NCI-H2171 treated with DMSO at 0.1 percent for 48 hours (cell line): ENCODE results near the gene SPHK1.

Source experiments
- DNase-seq: peaks from one replicate; lab custom pipeline; 2025; lab: John Stamatoyannopoulos, UW

The SPHK1 gene

DNA sequence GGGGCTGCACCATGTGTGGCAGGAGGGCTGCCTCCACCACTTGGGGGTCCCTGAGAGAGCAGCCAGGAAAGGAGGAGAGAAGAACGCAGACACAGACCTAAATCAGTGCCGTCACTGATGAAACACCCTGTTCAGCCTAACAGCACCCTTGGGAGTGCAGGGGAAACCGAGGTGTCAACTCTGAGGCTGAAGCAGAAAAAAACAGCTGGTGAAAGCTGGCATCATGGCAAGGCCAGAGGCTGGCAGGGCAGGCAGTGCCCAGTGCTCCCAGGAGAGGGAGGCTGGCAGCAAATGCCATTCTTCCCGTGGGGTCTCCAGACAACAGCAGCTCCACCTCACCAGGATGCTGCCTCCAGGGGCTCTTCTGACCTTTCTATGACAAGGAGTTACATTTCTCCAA is 23.1 kb downstream of the SPHK1 start:
- DNase-seq: no peak

DNA sequence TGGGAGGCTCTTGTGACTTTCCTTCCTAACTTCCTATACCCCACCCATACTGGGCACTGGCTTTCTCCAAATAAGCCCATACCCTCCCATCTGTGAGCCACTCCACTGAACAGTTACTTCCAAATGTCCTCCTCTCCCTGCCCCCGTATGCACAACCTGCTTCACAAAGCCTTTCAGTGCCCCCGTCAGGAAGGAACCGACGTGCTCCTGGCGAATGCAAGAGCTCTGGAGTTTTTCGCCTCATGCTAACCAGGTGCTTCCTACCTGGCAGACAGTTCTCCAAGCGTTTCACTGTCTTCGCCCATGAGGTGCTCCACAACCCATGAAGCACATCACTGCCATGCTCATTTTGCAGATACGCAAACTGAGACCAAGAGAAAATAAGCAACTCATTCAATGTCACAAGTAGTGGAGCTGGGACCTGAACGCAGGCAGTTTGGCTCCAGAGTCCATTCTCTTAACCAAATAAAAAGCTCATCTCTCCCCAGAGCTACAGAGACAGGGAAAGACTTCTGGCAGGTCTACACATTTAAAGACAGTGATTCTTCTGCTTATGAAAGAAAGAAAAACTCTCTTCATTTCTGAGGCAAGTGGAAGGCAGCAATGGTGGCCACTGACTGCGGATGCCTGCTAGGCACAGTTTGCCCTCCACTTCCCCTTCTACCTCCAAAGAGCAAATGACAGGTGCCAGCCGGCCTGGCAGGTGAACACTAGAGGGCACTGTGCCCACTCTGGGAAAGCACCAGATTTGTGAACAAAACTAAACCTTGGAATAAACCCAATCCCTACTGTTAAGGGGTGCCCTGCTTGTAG is 23.8 kb downstream of the SPHK1 start:
- DNase-seq: peak; percentile 69

DNA sequence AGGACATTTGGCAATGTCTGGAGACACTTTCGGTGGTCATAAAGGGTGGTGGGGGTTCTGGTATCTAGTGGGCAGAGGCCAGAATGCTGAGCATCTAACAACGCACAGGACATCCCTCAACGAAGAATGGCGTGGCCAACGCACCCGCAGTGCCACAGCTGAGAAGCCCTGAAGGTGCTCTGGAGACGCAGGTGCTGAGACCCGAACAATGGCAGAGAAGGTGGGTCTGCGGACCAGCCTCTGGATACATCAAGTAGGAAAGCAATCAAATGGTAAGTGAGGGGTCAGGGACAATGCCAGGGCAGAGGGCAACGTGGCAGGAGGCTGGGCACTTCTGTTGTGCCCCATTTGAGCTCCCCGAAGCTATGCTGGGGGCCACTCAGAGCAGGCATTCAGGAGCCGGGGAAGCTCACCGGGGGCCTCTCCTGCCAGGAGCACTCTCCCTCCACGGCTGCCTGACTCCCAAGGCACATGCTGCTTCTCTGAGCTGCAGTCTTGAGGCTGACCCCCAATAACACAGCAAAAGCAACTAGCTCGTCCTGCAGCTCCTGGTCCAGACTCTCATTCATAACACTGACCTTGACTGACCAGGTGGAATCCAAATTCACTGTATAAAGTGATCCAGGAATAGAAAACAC is 26.0 kb downstream of the SPHK1 start:
- no peak for DNase-seq

- no peak for DNase-seq
These were observed 26.8 kb downstream of the SPHK1 start for GRCh38 chr17:76411247-76411646.

- DNase-seq: peak; percentile 89
These were observed 30.2 kb downstream of the SPHK1 start for GRCh38 chr17:76414334-76415295.

DNA sequence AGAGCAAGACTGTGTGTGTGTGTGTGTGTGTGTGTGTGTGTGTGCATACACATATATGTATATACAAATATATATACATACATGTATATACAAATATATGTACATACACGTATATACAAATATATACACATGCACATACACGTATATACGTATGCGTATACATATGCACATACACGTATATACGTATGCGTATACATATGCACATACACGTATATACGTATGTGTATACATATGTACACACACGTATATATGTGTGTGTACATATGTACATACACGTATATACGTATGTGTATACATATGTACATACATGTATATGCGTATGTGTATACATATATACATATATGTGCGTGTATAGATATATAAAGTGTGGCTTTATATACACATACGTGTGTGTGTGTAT is 31.4 kb downstream of the SPHK1 start:
- DNase-seq: no peak

DNA sequence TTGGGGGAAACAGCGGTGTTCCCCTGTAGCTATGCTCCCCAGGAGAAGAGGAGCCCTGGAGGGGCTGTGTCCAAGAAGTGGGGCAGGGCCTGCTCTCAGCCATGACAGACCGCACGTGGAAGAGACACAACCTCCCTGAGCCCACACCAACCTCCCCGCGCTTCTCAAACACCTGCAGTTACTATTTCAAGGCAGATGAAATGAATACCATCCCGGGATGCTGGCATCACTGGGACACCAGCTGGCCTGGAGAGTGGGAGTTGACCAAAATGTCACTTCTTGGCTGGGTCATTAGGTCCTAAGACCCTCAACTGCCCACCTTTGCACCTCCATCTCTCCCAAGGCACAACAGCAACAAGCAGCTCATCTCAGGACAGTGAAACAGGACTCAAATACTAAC is 32.0 kb downstream of the SPHK1 start:
- no peak for DNase-seq

- DNase-seq: no peak
These were observed 32.5 kb downstream of the SPHK1 start for GRCh38 chr17:76416899-76417298.

DNA sequence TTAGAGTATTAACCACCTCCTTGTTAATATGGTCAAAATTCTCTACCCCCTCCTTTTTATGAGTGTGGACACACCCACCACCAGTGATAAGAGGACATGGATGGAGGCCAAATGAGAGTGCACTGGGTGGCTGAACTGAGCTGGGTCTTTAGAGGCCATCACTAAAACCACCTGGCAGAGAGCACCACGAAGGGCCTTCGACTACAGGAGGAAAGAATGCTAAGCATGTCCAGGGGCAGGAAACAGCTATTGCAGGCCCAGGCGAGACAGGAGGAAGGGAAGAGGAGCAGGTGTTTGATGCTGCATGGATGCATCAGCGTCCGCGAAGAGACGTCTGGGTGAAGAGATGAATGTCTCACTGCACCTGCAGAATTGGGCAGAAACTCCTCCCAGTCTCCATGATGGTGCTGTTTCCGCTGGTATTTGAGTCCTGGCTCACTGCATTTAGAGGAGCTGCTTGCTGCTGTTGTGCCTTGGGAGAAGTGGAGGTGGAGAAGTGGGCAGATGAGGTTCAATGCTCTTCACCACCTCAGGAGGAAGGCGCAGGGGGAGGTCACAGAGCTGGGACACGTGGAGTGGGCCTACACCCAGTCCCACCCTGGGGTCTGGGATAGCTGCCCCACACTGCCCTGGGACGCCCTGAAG is 33.2 kb downstream of the SPHK1 start:
- DNase-seq: no peak

DNA sequence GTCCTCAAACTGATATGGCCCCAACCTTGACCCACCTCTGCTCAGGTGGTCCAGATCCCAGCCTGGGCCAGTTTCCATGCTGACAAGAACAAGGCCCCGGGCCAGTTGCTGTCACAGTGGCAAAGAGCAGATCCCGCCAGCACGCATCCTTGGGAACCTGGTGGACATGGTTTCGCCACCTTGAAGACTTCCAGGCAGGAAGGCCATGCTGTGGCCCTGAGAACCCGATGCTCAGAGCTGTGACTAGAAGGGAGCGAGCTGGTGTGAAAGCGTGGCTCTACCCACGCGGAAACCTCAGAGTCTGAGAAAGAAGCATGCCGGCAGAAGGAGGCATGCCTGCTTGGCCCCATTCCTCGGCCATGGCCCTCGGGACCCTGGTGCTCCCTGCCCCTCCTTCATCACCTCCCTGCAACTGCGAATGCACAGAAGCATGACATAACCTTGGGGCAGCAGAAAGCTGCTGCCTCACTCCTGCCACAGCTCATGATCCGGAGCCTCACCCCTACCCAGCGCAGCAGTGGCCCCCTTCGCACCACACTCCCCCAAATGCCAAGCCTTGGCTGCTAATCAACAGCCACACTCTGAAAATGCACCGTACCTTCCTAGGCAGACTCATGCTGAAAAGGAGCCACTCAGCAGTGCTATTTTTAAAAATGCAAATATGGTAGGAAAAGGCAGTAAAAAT is 35.3 kb downstream of the SPHK1 start:
- DNase-seq: no peak

DNA sequence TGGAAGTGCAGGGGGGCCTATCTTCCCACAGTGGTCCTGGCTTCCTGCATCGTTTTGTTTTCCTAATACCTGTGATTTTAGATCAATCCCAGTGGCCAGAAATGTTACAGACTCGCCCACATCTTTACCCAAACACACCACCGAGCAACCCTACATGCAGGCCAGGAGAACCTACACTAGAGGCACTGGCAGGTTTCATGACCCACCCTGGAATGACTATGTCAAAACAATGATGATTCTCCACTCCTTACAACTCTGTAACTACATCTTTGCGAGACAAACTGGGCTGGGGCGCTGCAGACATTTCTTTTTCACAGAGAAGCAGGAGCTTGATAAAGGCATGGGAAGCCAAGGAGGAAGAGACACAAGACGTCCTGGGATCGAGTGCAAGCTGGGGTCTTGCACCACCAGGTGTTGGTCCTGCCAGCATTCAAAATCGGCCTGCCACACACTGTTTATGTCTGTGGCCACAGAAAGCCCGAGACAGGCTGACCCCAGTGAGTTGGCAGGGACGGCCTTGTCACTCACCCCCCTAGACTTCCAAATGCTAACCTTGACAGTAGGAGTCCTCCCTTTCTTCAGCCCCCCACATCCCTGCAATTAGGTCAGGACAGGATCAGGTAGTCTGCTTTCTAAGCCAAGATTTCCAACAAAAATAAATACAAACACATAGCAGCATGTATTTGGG is 36.1 kb downstream of the SPHK1 start:
- no peak for DNase-seq

- DNase-seq: no peak
These were observed 36.6 kb downstream of the SPHK1 start for GRCh38 chr17:76421044-76421407.

GRCh38 chr17:76422406-76422805 is 38.0 kb downstream of the SPHK1 start:
- DNase-seq: no peak

GRCh38 chr17:76422860-76423259 is 38.5 kb downstream of the SPHK1 start:
- DNase-seq: no peak

- DNase-seq: no peak
These were observed 42.4 kb downstream of the SPHK1 start for GRCh38 chr17:76426853-76427252.

DNA sequence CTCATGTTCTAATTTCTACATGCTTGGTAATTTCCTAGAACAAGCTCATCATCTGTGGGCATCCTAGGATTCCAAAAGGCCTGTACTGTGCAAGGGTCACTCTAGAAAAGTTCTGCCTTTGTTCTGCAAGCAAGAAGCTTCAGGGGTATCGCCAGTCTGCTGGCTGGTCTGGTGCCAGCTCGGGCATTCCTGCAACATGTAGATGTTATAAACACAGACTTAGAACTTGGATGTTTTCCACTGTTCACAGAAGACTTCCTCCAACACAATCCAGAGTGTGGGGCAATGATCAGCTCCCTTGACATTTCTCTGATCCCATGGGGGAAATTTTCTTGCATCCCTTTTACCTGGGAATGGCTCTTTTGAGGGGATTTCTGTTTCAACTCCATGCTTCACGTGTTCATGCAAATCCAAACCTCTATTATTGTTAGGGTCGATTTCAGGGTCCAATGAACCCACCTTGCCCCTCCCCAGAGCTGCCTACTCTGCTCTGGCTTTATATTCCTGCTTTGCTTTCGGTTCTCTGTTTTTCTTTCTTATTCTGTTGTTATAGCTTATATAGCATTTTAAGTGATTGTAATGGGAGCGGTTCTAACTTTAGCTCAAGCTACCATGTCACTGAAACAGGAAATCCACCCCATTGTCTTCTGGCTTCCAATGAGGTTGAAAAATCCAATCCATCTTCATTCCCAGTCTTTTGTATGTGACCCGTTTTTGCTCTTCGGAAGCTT is 43.3 kb downstream of the SPHK1 start:
- no peak for DNase-seq

DNA sequence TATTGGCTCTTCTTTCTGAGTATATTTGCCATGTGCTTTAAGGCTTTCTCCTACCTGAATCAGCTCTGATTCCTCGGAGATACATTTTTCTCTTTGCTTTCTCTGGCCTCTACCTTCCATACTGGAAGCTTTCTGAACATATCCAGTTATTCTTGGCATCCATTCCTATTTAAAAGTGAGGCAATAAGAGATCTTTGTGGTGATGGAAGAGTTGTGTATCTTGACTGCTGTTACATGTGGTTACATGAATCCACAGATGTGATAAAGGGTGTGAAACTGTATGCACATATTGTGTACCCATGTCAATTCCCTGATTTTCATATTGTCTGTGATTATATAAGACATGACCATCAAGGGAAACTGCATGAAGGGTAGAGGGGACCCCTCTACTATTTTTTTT is 44.1 kb downstream of the SPHK1 start:
- DNase-seq: no peak

DNA sequence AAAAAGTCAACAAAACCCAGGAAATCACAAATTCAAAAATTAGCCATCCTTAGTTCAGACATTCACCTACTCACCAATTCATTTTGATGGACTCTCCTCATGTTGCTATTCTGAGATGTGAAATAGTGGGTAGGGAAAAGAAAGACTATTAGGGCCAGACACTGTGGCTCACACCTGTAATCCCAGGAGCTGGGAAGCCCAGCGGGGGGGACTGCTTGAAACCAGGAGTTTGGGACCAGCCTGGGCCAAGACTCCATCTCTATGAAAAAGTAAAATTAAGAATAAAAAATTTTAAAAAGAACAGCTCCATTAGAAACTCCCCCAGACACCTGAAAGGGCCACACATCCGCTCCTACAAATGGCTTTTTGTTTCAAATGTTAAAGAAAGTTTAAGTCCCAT is 47.1 kb downstream of the SPHK1 start:
- DNase-seq: no peak

DNA sequence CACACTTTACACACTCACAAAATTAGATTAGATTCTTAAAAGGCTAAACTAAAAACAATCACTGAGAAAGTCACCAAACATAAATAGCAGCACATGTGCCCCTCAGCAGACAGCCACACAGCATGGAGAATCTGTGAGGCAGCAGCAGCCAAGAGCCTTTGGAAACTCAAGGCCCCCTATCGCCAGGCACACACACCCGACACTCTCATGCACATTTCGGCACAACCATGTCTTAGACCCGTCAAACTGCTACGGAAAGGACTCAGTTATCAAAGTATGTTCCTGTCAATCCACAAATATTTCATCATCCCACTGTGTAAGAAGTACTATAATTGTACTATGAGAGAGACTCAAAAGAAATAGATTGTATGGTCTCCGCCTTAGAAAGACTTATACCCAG is 47.6 kb downstream of the SPHK1 start:
- DNase-seq: no peak

DNA sequence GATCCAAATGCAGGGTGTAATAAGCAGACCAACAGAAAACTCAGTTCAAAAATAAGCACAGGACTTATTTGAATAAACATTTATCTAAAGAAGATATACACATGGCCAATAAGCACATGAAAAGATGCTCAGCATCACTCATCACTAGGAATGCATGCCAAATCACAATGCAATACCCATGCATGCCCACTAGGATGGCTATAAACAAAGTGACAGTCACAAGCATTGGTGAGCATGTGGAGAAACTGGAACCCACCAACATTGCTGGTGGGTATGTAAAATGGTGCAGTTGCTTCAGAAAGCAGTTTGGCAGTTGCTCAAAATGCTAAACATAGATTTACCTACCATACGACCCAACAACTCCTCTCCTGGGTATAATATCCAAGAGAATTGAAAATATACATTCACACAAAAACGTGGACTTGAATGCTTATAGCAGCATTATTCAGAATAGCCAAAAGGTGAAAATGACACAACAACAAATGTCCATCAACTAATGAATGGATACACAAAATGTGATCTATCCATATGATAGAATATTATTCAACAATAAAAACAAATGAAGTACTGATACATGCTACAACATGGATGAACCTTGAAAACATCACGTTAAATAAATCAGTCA is 48.4 kb downstream of the SPHK1 start:
- DNase-seq: no peak
